ENCODE data around the gene ZNF276. TPM values are rescaled to one million over a fixed set of nuclear protein-coding genes. Genes with fewer than 3 reads are reported as not detected.

ZNF276 gene
- total and polyA plus RNA-seq, 2 of the 8 experiments (the other 6 are each of a cell fraction or from before 2014, with no cell fraction given) = 6.4 to 9.3 TPM

- no peak overlapping the region for H3K14ac ChIP-seq (ENCODE audit: insufficient read length)
- no peak overlapping the region for H2AFZ ChIP-seq (ENCODE audit: low read length)
- no peak overlapping the region for H3K4me3 ChIP-seq (ENCODE audit: extremely low read depth in 1 of 4, insufficient read depth in 2 of 4, low read depth in 3 of 4, low read length in 4 of 4)
- no peak overlapping the region for H2BK5ac ChIP-seq (ENCODE audit: low read depth, low read length)
- H3K4ac ChIP-seq (replicated peaks; ENCODE audit: insufficient read length, low read depth, low read length) = no peak overlapping the region
- no peak overlapping the region for H3K23ac ChIP-seq (ENCODE audit: insufficient read length)
- H3K27me3 ChIP-seq (replicated peaks in 1 of 4; ENCODE audit: control insufficient read depth in 3 of 4, extremely low read depth in 1 of 4, insufficient read depth in 3 of 4, low read length in 3 of 4) = peaks cover 0 to 9% (median 2%) of the 10 kb centered on the region in 4 experiments; a peak in 3 of 7 replicates
- H3K79me1 ChIP-seq (ENCODE audit: low read depth, low read length) = no peaks in the 10 kb centered on the region
- no peak overlapping the region for H3K18ac ChIP-seq (ENCODE audit: extremely low read depth, low read length)
- no peak overlapping the region for H2BK120ac ChIP-seq (replicated peaks; ENCODE audit: low read depth, low read length)
- CTCF ChIA-PET (ENCODE audit: partially characterized antibody) = interaction anchor here (0.7 to 7.2 kb wide), 9 partner anchors 12 to 188 kb away, joined by 3 to 69 read pairs (median 4); no protein-coding TSS in a partner anchor
- FAIRE-seq = no peak
- no peaks in the 10 kb centered on the region for H3K9me3 ChIP-seq (ENCODE audit: insufficient read depth in 2 of 2, low read depth in 1 of 2, low read length in 1 of 2)
- no peak overlapping the region for H2BK12ac ChIP-seq (ENCODE audit: low read depth, low read length)
- H3K23me2 ChIP-seq (ENCODE audit: low read depth, low read length) = peaks cover 13% of the 10 kb centered on the region; the same call in 1 of the 2 replicates
- H3K79me2 ChIP-seq (ENCODE audit: control insufficient read depth in 1 of 2, insufficient read depth in 2 of 2, low read length in 2 of 2) = no peaks in the 10 kb centered on the region
- no peak for TF ChIP-seq SIX5 (IDR thresholded peaks at IDR 0.05; ENCODE audit: low read depth, low read length)
- TF ChIP-seq CTCF (IDR thresholded peaks at IDR 0.05; ENCODE audit: control extremely low read depth in 1 of 3, insufficient read depth in 1 of 3, low read depth in 1 of 3, low read length in 3 of 3) = peak in 1 of 3 experiments; percentile 20; a peak in 1 of 4 replicates
- no peaks in the 10 kb centered on the region for H3K36me3 ChIP-seq (ENCODE audit: control insufficient read depth in 2 of 4, insufficient read depth in 4 of 4, low read length in 3 of 4)
- H3K27ac ChIP-seq (ENCODE audit: low read depth, low read length) = no peak overlapping the region
- 90% methylated on average over 13 of the region's 13 CpGs; no CpG with 5 or more reads in 1 of the 2 experiments for WGBS, 2 experiments (ENCODE audit: extremely low coverage in 1 of 2, insufficient coverage in 1 of 2, insufficient read length in 1 of 2, insufficient replicate concordance in 2 of 2, low coverage in 1 of 2, low lambda C conversion rate in 2 of 2, missing lambda C conversion rate in 1 of 2)
- POLR2A ChIA-PET (ENCODE audit: partially characterized antibody) = interaction anchor here (1.0 to 16.7 kb wide), 2 partner anchors 16 to 26 kb away, joined by 5 to 193 read pairs; partner anchors contain the start of gene VPS9D1
- H4K20me1 ChIP-seq (replicated peaks in 1 of 2; ENCODE audit: control insufficient read depth in 1 of 2, insufficient read depth in 2 of 2, low read length in 2 of 2) = peaks cover 0 to 10% of the 10 kb centered on the region in 2 experiments
- H3K4me1 ChIP-seq (replicated peaks in 1 of 4; ENCODE audit: control insufficient read depth in 3 of 4, insufficient read depth in 4 of 4, low read length in 3 of 4) = peaks cover 0 to 20% (median 9%) of the 10 kb centered on the region in 4 experiments; a peak in 6 of 7 replicates
- peak overlapping the region; percentile 25 for H3K56ac ChIP-seq (replicated peaks; ENCODE audit: insufficient read length, low read depth, low read length)
- H3K4me2 ChIP-seq (ENCODE audit: insufficient read depth in 1 of 2, low read depth in 2 of 2, low read length in 2 of 2) = no peak overlapping the region
- no peak overlapping the region for H4K5ac ChIP-seq (ENCODE audit: insufficient read length, low read depth, low read length)
- H3K9ac ChIP-seq (replicated peaks in 1 of 4; ENCODE audit: extremely low read depth in 1 of 4, low read depth in 3 of 4, low read length in 3 of 4) = no peak overlapping the region
- no peak overlapping the region for H4K91ac ChIP-seq (replicated peaks; ENCODE audit: insufficient read length, low read length)
- DNase-seq (ENCODE audit: low read depth in 1 of 2, low spot score in 2 of 2) = no peak
- H4K8ac ChIP-seq (ENCODE audit: extremely low read depth, insufficient read depth, low read length) = no peak overlapping the region
- H2BK20ac ChIP-seq (ENCODE audit: low read length) = no peak overlapping the region
- H2BK15ac ChIP-seq (ENCODE audit: low read length) = peak overlapping the region; percentile 61; the same call in 1 of the 2 replicates
- H2AK5ac ChIP-seq (ENCODE audit: low read depth, low read length) = no peak overlapping the region
Observed at GRCh38 chr16:89704281-89704680, 17.1 kb upstream of the ZNF276 start.

Measured in H1 (cell line).